Epidermal melanocyte (primary cell): Measurements from ENCODE around the gene SOAT1.

Experiments used
- DNase-seq: peaks from one replicate; pipeline ENCODE4 v3.0.0; 2011; ENCODE audit warnings: low spot score; ENCODE audit not compliant: insufficient read length

The SOAT1 gene

GRCh38 chr1:179303200-179303785 lies 9.7 kb downstream of the SOAT1 start:
- DNase-seq = no peak

GRCh38 chr1:179305450-179305849 lies 11.9 kb downstream of the SOAT1 start:
- DNase-seq = no peak

GRCh38 chr1:179310291-179310690 lies 16.7 kb downstream of the SOAT1 start:
- no peak for DNase-seq

- peak; percentile 68 for DNase-seq
These were observed 17.1 kb downstream of the SOAT1 start for GRCh38 chr1:179310721-179311120.

- no peak for DNase-seq
These were observed 17.6 kb downstream of the SOAT1 start for GRCh38 chr1:179311149-179311700.

GRCh38 chr1:179313004-179313403 lies 19.4 kb downstream of the SOAT1 start:
- no peak for DNase-seq

- DNase-seq = no peak
These were observed 21.3 kb downstream of the SOAT1 start for GRCh38 chr1:179314928-179315327.

- no peak for DNase-seq
These were observed 24.9 kb downstream of the SOAT1 start for GRCh38 chr1:179318491-179318890.

GRCh38 chr1:179321533-179322216 lies 28.1 kb downstream of the SOAT1 start:
- DNase-seq = no peak

- DNase-seq = no peak
These were observed 29.0 kb downstream of the SOAT1 start for GRCh38 chr1:179322557-179322956.

GRCh38 chr1:179323436-179323835 lies 29.8 kb downstream of the SOAT1 start:
- no peak for DNase-seq

- no peak for DNase-seq
These were observed 32.2 kb downstream of the SOAT1 start for GRCh38 chr1:179325836-179326235.

GRCh38 chr1:179326746-179327145 lies 33.1 kb downstream of the SOAT1 start:
- DNase-seq = no peak

GRCh38 chr1:179327196-179327595 lies 33.6 kb downstream of the SOAT1 start:
- DNase-seq = no peak

GRCh38 chr1:179327679-179328078 lies 34.1 kb downstream of the SOAT1 start:
- DNase-seq = no peak

GRCh38 chr1:179329862-179330261 lies 36.3 kb downstream of the SOAT1 start:
- no peak for DNase-seq

GRCh38 chr1:179334440-179334839 lies 40.8 kb downstream of the SOAT1 start:
- no peak for DNase-seq

- no peak for DNase-seq
These were observed 43.7 kb downstream of the SOAT1 start for GRCh38 chr1:179337288-179337687.

GRCh38 chr1:179337942-179338560 lies 44.5 kb downstream of the SOAT1 start:
- no peak for DNase-seq

- DNase-seq = no peak
These were observed 47.3 kb downstream of the SOAT1 start for GRCh38 chr1:179340918-179341317.

- DNase-seq = no peak
These were observed 48.4 kb downstream of the SOAT1 start for GRCh38 chr1:179341943-179342547.

GRCh38 chr1:179342740-179343404 lies 49.3 kb downstream of the SOAT1 start:
- DNase-seq = no peak
